HEK293 (cell line): ENCODE data around the gene CSRP1.

ENCODE experiments used
- BCL11B ChIP-seq: fragments of 450-650 bp; formaldehyde crosslinking; IDR thresholded peaks from 2 replicates; pipeline ENCODE4 v1.5.1; 2016; ENCODE audit warnings: low read depth, missing biosample characterization, missing genetic modification characterization
- BCL6B ChIP-seq: fragments of 450-650 bp; formaldehyde crosslinking; IDR thresholded peaks from 2 replicates; pipeline ENCODE4 v1.5.1; 2017; ENCODE audit warnings: missing biosample characterization, missing genetic modification characterization
- GLIS2 ChIP-seq: fragments of 450-650 bp; formaldehyde crosslinking; IDR thresholded peaks from 2 replicates; pipeline ENCODE4 v1.5.1; 2016; ENCODE audit warnings: missing biosample characterization, missing genetic modification characterization
- HOXA7 ChIP-seq: sonication (generic); formaldehyde crosslinking; IDR thresholded peaks from 2 replicates; pipeline ENCODE4 v1.8.1; 2022; ENCODE audit warnings: missing genetic modification reagents, borderline replicate concordance
- HOXC10 ChIP-seq: sonication (generic); formaldehyde crosslinking; IDR thresholded peaks from 2 replicates; pipeline ENCODE4 v1.8.1; 2023; ENCODE audit warnings: mild to moderate bottlenecking, missing genetic modification reagents
- HOXD13 ChIP-seq: sonication (generic); formaldehyde crosslinking; IDR thresholded peaks from 2 replicates; pipeline ENCODE4 v1.8.0; 2022; ENCODE audit warnings: missing genetic modification reagents, borderline replicate concordance
- PRDM1 ChIP-seq: fragments of 450-650 bp; formaldehyde crosslinking; IDR thresholded peaks from 2 replicates; pipeline ENCODE4; 2016; ENCODE audit warnings: missing biosample characterization, missing genetic modification characterization
- SETDB1 ChIP-seq: IDR thresholded peaks from one replicate; pipeline ENCODE4 v1.6.1; 2017; ENCODE audit warnings: mild to moderate bottlenecking, low read length, moderate library complexity, mixed read lengths; ENCODE audit not compliant: insufficient read length
- YY1 ChIP-seq: fragments of 450-650 bp; formaldehyde crosslinking; IDR thresholded peaks from 2 replicates; pipeline ENCODE4 v1.5.1; 2018; ENCODE audit warnings: missing biosample characterization, missing genetic modification characterization
- YY2 ChIP-seq: fragments of 450-650 bp; formaldehyde crosslinking; IDR thresholded peaks from 2 replicates; pipeline ENCODE4 v1.5.1; 2016; ENCODE audit warnings: missing biosample characterization, missing genetic modification characterization
- ZBTB10 ChIP-seq: fragments of 450-650 bp; formaldehyde crosslinking; IDR thresholded peaks from 2 replicates; pipeline ENCODE4 v1.5.1; 2016; ENCODE audit warnings: missing biosample characterization, missing genetic modification characterization
- ZBTB11 ChIP-seq: fragments of 450-650 bp; formaldehyde crosslinking; conservative IDR thresholded peaks from 2 replicates; pipeline ENCODE4 v1.5.1; 2016; ENCODE audit warnings: low read depth, missing biosample characterization, missing genetic modification characterization
- ZBTB17 ChIP-seq: fragments of 450-650 bp; formaldehyde crosslinking; IDR thresholded peaks from 2 replicates; pipeline ENCODE4 v1.5.1; 2016; ENCODE audit warnings: missing biosample characterization, missing genetic modification characterization
- ZFP69B ChIP-seq: fragments of 450-650 bp; formaldehyde crosslinking; IDR thresholded peaks from 2 replicates; pipeline ENCODE4 v1.5.1; 2016; ENCODE audit warnings: missing biosample characterization, missing genetic modification characterization
- ZNF121 ChIP-seq: fragments of 450-650 bp; formaldehyde crosslinking; IDR thresholded peaks from 2 replicates; pipeline ENCODE4 v1.5.1; 2016; ENCODE audit warnings: missing biosample characterization, missing genetic modification characterization
- ZNF157 ChIP-seq: fragments of 450-650 bp; formaldehyde crosslinking; IDR thresholded peaks from 2 replicates; pipeline ENCODE4 v1.5.1; 2016; ENCODE audit warnings: missing biosample characterization, missing genetic modification characterization
- ZNF211 ChIP-seq: fragments of 450-650 bp; formaldehyde crosslinking; IDR thresholded peaks from 2 replicates; pipeline ENCODE4 v1.5.1; 2016; ENCODE audit warnings: low read depth, missing biosample characterization, missing genetic modification characterization
- ZNF248 ChIP-seq: fragments of 450-650 bp; formaldehyde crosslinking; IDR thresholded peaks from 2 replicates; pipeline ENCODE4 v1.5.1; 2017; ENCODE audit warnings: missing biosample characterization, missing genetic modification characterization
- ZNF266 ChIP-seq: fragments of 450-650 bp; formaldehyde crosslinking; IDR thresholded peaks from 2 replicates; pipeline ENCODE4 v1.5.1; 2016; ENCODE audit warnings: missing biosample characterization, missing genetic modification characterization, low read depth
- ZNF280C ChIP-seq: fragments of 450-650 bp; formaldehyde crosslinking; IDR thresholded peaks from 2 replicates; pipeline ENCODE4 v1.5.1; 2016; ENCODE audit warnings: missing biosample characterization, missing genetic modification characterization
- ZNF292 ChIP-seq: fragments of 450-650 bp; formaldehyde crosslinking; IDR thresholded peaks from 2 replicates; pipeline ENCODE4 v1.5.1; 2016; ENCODE audit warnings: low read depth, missing biosample characterization, missing genetic modification characterization, borderline replicate concordance
- ZNF341 ChIP-seq: fragments of 450-650 bp; formaldehyde crosslinking; IDR thresholded peaks from 2 replicates; pipeline ENCODE4; 2016; ENCODE audit warnings: low read depth, missing biosample characterization, missing genetic modification characterization
- ZNF37A ChIP-seq: fragments of 450-650 bp; IDR thresholded peaks from 2 replicates; pipeline ENCODE4 v1.5.1; 2018; ENCODE audit warnings: missing biosample characterization, missing genetic modification characterization
- ZNF394 ChIP-seq: fragments of 450-650 bp; formaldehyde crosslinking; IDR thresholded peaks from 2 replicates; pipeline ENCODE4 v1.5.1; 2016; ENCODE audit warnings: missing biosample characterization, missing genetic modification characterization, mild to moderate bottlenecking, moderate library complexity, borderline replicate concordance
- ZNF423 ChIP-seq: fragments of 450-650 bp; formaldehyde crosslinking; IDR thresholded peaks from 2 replicates; pipeline ENCODE4 v1.5.1; 2016; ENCODE audit warnings: missing biosample characterization, missing genetic modification characterization
- ZNF514 ChIP-seq: fragments of 450-650 bp; formaldehyde crosslinking; IDR thresholded peaks from 2 replicates; pipeline ENCODE4 v1.5.1; 2016; ENCODE audit warnings: missing biosample characterization, missing genetic modification characterization
- ZNF549 ChIP-seq: fragments of 450-650 bp; IDR thresholded peaks from 2 replicates; pipeline ENCODE4 v1.5.1; 2018; ENCODE audit warnings: missing biosample characterization, missing genetic modification characterization, mild to moderate bottlenecking, inconsistent platforms, moderate library complexity
- ZNF580 ChIP-seq: fragments of 450-650 bp; formaldehyde crosslinking; IDR thresholded peaks from 2 replicates; pipeline ENCODE4 v1.5.1; 2016; ENCODE audit warnings: missing biosample characterization, missing genetic modification characterization
- ZNF596 ChIP-seq: fragments of 450-650 bp; IDR thresholded peaks from 2 replicates; pipeline ENCODE4 v1.5.0; 2018; ENCODE audit warnings: missing biosample characterization, mild to moderate bottlenecking, missing genetic modification characterization, moderate library complexity
- ZNF654 ChIP-seq: fragments of 450-650 bp; formaldehyde crosslinking; IDR thresholded peaks from 2 replicates; pipeline ENCODE4 v1.5.1; 2016; ENCODE audit warnings: low read depth, missing biosample characterization, missing genetic modification characterization
- ZNF701 ChIP-seq: fragments of 450-650 bp; formaldehyde crosslinking; IDR thresholded peaks from 2 replicates; pipeline ENCODE4 v1.5.1; 2016; ENCODE audit warnings: missing biosample characterization, missing genetic modification characterization
- ZNF792 ChIP-seq: fragments of 450-650 bp; formaldehyde crosslinking; IDR thresholded peaks from 2 replicates; pipeline ENCODE4 v1.5.1; 2016; ENCODE audit warnings: missing biosample characterization, missing genetic modification characterization

The CSRP1 gene

GRCh38 chr1:201554789-201555592, 48.1 kb upstream of the CSRP1 start (continued):
- TF ChIP-seq ZNF280C (tag by site-specific recombination) (no peak), ZNF596 (tag by site-specific recombination) (no peak), GLIS2 (no peak), ZNF701 (tag by site-specific recombination) (no peak), ZNF394 (tag by site-specific recombination) (peak; percentile 76; the same call in 1 of the 2 replicates), ZBTB10 (tag by site-specific recombination) (no peak), BCL6B (tag by site-specific recombination) (peak; percentile 14; the same call in 1 of the 2 replicates), ZNF423 (no peak), ZNF157 (tag by site-specific recombination) (no peak), ZNF121 (tag by site-specific recombination) (no peak), ZBTB17 (tag by site-specific recombination) (peak; percentile 71; the same call in 1 of the 2 replicates), HOXC10 (no peak), ZNF341 (no peak), ZNF248 (tag by site-specific recombination) (no peak), ZNF266 (tag by site-specific recombination) (no peak), ZNF292 (no peak), PRDM1 (tag by site-specific recombination) (no peak; the same call in 1 of the 2 replicates), ZNF792 (tag by site-specific recombination) (no peak), ZNF37A (tag by site-specific recombination) (no peak), ZNF514 (tag by site-specific recombination) (no peak), HOXA7 (CRISPR knock-in tag) (no peak), ZNF211 (tag by site-specific recombination) (no peak), YY2 (no peak), HOXD13 (CRISPR knock-in tag) (no peak), ZFP69B (peak; percentile 75), SETDB1 (no peak), ZNF549 (no peak), ZNF654 (no peak), YY1 (tag by site-specific recombination) (no peak), ZBTB11 (no peak), BCL11B (tag by site-specific recombination) (no peak), ZNF580 (tag by site-specific recombination) (no peak)
